Measurements from ENCODE around the gene ITIH5. TPM values are rescaled to one million over a fixed set of nuclear protein-coding genes. Genes with fewer than 3 reads are reported as not detected.
"Not testable (repeated sequence)": the region's sequence is repeated elsewhere in the genome, so short reads cannot be mapped to it uniquely, and the experiment has no call there.

Gene ITIH5
- total RNA-seq, 1 experiment from 2014 or later: not detected

- Histone ChIP-seq H3K27me3 (no peaks in the 10 kb centered on the region), H3K9me3 (no peaks in the 10 kb centered on the region), H3K4me3 (no peak overlapping the region), H3K36me3 (no peaks in the 10 kb centered on the region)
- peak; percentile 48 for DNase-seq
Measured at GRCh38 chr10:7696545-7696944, 29.8 kb upstream of the ITIH5 start.

- H3K36me3 ChIP-seq, H3K9me3 ChIP-seq, H3K27me3 ChIP-seq, H3K4me3 ChIP-seq, DNase-seq: not testable (repeated sequence)
Measured at GRCh38 chr10:7693194-7693593, 26.4 kb upstream of the ITIH5 start.

DNA sequence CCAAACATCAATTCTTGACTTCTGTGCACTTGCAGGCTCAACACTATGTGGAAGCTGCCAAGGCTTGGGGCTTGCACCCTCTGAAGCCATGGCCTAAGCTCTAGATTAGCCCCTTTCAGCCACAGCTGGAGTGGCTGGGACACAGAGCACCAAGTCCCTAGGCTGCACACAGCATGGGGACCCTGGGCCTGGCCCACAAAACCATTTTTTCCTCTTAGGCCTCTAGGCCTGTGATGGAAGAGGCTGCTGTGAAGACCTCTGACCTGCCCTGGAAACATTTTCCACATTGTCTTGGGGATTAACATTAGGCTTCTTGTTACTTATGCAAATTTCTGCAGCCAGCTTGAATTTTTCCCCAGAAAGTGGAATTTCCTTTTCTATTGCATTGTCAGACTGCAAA is 25.6 kb upstream of the ITIH5 start:
- H3K4me3 ChIP-seq, H3K27me3 ChIP-seq, H3K9me3 ChIP-seq, H3K36me3 ChIP-seq, DNase-seq: not testable (repeated sequence)

DNA sequence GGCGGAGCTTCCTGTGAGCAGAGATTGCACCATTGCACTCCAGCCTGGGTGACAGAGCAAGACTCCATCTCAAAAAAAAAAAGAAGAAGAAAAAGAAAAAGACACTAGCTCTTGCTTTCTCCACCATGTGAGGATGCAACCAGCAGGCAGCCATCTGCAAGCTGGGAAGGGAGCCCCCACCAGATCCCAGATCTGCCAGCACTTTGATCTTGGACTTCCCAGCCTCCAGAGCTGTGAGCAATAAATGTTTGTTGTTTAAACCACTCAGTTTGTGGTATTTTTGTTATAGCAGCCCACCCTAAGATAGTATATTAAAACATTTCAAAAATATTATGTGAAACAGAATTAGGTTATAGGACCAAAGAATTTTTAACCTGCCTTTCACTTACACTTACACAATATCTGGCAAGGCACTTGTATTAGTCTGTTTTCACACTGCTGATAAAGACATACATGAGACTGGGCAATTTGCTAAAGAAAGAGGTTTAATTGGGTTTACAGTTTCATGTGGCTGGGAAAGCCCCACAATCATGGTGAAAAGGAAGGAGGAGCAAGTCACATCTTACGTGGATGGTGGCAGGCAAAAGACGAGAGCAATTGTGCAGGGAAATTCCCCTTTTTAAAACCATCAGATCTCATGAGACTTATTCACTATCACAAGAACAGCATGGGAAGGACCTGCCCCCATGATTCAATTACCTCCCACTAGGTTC is 24.3 kb upstream of the ITIH5 start:
- H3K4me3 ChIP-seq, H3K27me3 ChIP-seq, DNase-seq, H3K9me3 ChIP-seq, H3K36me3 ChIP-seq: not testable (repeated sequence)

GRCh38 chr10:7689591-7689990 is 22.8 kb upstream of the ITIH5 start:
- Histone ChIP-seq H3K36me3 (no peaks in the 10 kb centered on the region), H3K9me3 (no peaks in the 10 kb centered on the region), H3K4me3 (no peak overlapping the region), H3K27me3 (peaks cover 8% of the 10 kb centered on the region)
- no peak for DNase-seq

- no peaks in the 10 kb centered on the region for H3K36me3 ChIP-seq
- H3K27me3 ChIP-seq: peaks cover 8% of the 10 kb centered on the region
- H3K9me3 ChIP-seq: peaks cover 7% of the 10 kb centered on the region
- peak; percentile 78 for DNase-seq
- no peak overlapping the region for H3K4me3 ChIP-seq
Measured at GRCh38 chr10:7687228-7687907, 20.6 kb upstream of the ITIH5 start.

GRCh38 chr10:7686351-7687171 is 19.8 kb upstream of the ITIH5 start:
- Histone ChIP-seq H3K9me3 (peaks cover 8% of the 10 kb centered on the region), H3K27me3 (peaks cover 8% of the 10 kb centered on the region), H3K36me3 (no peaks in the 10 kb centered on the region), H3K4me3 (no peak overlapping the region)
- DNase-seq: no peak

DNA sequence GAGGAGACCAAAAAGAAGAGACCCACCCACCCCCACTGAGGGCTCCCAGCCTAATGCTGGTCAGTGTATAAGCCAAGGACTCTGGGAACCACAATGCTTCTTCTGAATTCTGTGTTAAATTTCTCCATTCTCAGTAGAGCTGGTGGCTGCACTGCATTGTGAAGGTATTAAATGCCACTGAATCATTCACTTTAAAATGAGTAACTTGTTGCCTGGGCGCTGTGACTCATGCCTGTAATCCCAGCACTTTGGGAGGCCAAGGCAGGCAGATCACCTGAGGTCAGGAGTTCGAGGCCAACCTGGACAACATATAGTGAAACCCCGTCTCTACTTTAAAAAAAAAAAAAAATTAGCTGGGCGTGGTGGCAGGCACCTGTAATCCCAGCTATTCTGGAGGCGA is 13.3 kb upstream of the ITIH5 start:
- H3K27me3 ChIP-seq, H3K36me3 ChIP-seq, H3K4me3 ChIP-seq, H3K9me3 ChIP-seq: not testable (repeated sequence)
- DNase-seq: peak; percentile 29

DNA sequence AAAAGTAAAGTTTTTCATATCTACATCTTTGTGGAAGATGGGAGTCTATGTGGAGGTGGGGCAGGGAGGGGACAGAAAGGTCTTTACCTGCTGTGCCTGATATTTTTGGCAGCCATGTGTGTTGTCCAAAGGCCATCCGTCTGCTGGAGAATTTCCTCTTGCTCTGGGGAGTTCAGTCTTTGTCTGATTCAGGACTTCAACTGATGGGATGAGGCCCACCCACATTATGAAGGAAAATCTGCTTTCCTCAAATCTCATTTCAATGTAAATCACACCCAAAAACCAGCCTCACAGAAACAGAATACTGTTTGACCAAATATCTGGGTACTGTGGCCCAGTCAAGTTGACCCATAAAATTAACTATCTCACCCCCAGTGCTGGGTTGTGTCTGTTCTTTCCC is 12.5 kb upstream of the ITIH5 start:
- no peak for DNase-seq
- Histone ChIP-seq H3K27me3 (peaks cover 8% of the 10 kb centered on the region; the same call in 1 of the 2 replicates), H3K9me3 (peaks cover 8% of the 10 kb centered on the region), H3K4me3 (no peak overlapping the region), H3K36me3 (no peaks in the 10 kb centered on the region)

- H3K9me3 ChIP-seq: no peaks in the 10 kb centered on the region
- H3K4me3 ChIP-seq: no peak overlapping the region
- H3K27me3 ChIP-seq: peaks cover 17% of the 10 kb centered on the region
- no peak for DNase-seq
- no peaks in the 10 kb centered on the region for H3K36me3 ChIP-seq
Measured at GRCh38 chr10:7672341-7673134, 5.8 kb upstream of the ITIH5 start.

DNA sequence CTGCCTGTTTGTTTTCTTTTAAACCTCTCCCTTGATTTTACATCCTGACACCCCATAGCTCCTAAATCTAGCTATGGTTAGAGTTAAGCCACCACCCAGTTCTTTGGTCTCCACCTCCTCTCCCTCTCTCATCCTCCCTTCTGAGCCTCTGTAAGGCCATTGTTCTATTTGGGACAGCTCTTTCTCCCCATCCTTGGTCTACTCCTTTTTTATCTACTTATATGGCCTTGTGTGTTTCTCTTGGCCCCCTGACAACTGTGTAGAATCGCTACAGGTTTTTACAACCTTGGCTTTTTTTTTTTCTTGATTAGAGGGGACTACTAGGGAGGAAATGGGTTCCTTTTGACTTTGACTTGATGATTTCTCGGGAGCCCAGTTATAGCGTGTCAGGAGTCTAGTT is 3.4 kb upstream of the ITIH5 start:
- Histone ChIP-seq H3K9me3 (no peaks in the 10 kb centered on the region), H3K36me3 (no peaks in the 10 kb centered on the region), H3K4me3 (no peak overlapping the region), H3K27me3 (peaks cover 27% of the 10 kb centered on the region)
- DNase-seq: no peak

GRCh38 chr10:7667262-7668141 is 736 bp upstream of the ITIH5 start:
- H3K36me3 ChIP-seq: no peaks in the 10 kb centered on the region
- H3K9me3 ChIP-seq: no peaks in the 10 kb centered on the region
- H3K4me3 ChIP-seq: no peak overlapping the region
- no peak for DNase-seq
- H3K27me3 ChIP-seq: peaks cover 33% of the 10 kb centered on the region

GRCh38 chr10:7665767-7666166 is 999 bp downstream of the ITIH5 start:
- peaks cover 35% of the 10 kb centered on the region for H3K27me3 ChIP-seq
- H3K9me3 ChIP-seq: no peaks in the 10 kb centered on the region
- H3K36me3 ChIP-seq: no peaks in the 10 kb centered on the region
- no peak overlapping the region for H3K4me3 ChIP-seq
- DNase-seq: no peak

GRCh38 chr10:7664707-7665106 is 2.1 kb downstream of the ITIH5 start:
- DNase-seq: no peak
- Histone ChIP-seq H3K27me3 (peaks cover 35% of the 10 kb centered on the region), H3K36me3 (no peaks in the 10 kb centered on the region), H3K4me3 (no peak overlapping the region), H3K9me3 (no peaks in the 10 kb centered on the region)

GRCh38 chr10:7662522-7662921 is 4.2 kb downstream of the ITIH5 start:
- peaks cover 29% of the 10 kb centered on the region for H3K27me3 ChIP-seq
- no peaks in the 10 kb centered on the region for H3K36me3 ChIP-seq
- DNase-seq: no peak
- no peak overlapping the region for H3K4me3 ChIP-seq
- no peaks in the 10 kb centered on the region for H3K9me3 ChIP-seq

GRCh38 chr10:7659560-7659959 is 7.2 kb downstream of the ITIH5 start:
- Histone ChIP-seq H3K9me3 (no peaks in the 10 kb centered on the region), H3K27me3 (peaks cover 7% of the 10 kb centered on the region), H3K36me3 (no peaks in the 10 kb centered on the region), H3K4me3 (no peak overlapping the region)
- DNase-seq: no peak
